PC-9 (cell line): ENCODE measurements around the gene ZNF705A.

Experiments
- CTCF ChIP-seq: fragments of 200-600 bp; sonication (generic); conservative IDR thresholded peaks from 2 replicates; pipeline ENCODE4 v1.6.1; 2017; ENCODE audit warnings: mixed run types, antibody characterized with exemption, mild to moderate bottlenecking, moderate library complexity
- EZH2 ChIP-seq: fragments of 200-600 bp; sonication (generic); IDR thresholded peaks from 2 replicates; pipeline ENCODE4 v1.8.0; 2017; ENCODE audit warnings: antibody characterized with exemption, low read depth

- TF ChIP-seq CTCF (no peak), EZH2 (no peak)
Observed at GRCh38 chr12:8127138-8127537, 29.7 kb upstream of the ZNF705A start.
